Mesenchymal stem cell (in vitro differentiated cells and primary cell): ENCODE measurements around the gene TMEM147. TPM values are rescaled to one million over a fixed set of nuclear protein-coding genes. Genes with fewer than 3 reads are reported as not detected.

Experiments used
- DNase-seq: peaks from one replicate; pipeline ENCODE4 v3.0.0-alpha.2; 2013
- H2AFZ ChIP-seq: one replicate; pipeline ENCODE4 v1.6.1; 2013; ENCODE audit warnings: low read depth, mild to moderate bottlenecking, control low read depth, inconsistent platforms, low read length, moderate library complexity
- H2AK5ac ChIP-seq: 2 replicates; pipeline ENCODE4 v1.6.1; 2013; ENCODE audit warnings: low read length, moderate library complexity, mild to moderate bottlenecking, inconsistent platforms; ENCODE audit not compliant: severe bottlenecking
- H2BK120ac ChIP-seq: one replicate; pipeline ENCODE4 v1.6.1; 2013; ENCODE audit warnings: low read depth, mild to moderate bottlenecking, inconsistent platforms, low read length, moderate library complexity
- H2BK12ac ChIP-seq, 2 experiments: one replicate each; pipeline ENCODE4 v1.6.1; 2013; ENCODE audit warnings: inconsistent platforms in 2 of 2, low read length in 2 of 2, mild to moderate bottlenecking in 2 of 2, moderate library complexity in 2 of 2, control low read depth in 1 of 2
- H2BK15ac ChIP-seq: one replicate; pipeline ENCODE4 v1.6.1; 2013; ENCODE audit warnings: mild to moderate bottlenecking, low read depth, inconsistent platforms; ENCODE audit not compliant: poor library complexity, severe bottlenecking
- H2BK5ac ChIP-seq: 2 replicates; pipeline ENCODE4 v1.6.1; 2013; ENCODE audit warnings: low read depth, mild to moderate bottlenecking, low read length, control low read depth, inconsistent platforms; ENCODE audit not compliant: poor library complexity, severe bottlenecking
- H3K14ac ChIP-seq, 2 experiments: one replicate each; pipeline ENCODE4 v1.6.1; 2013; ENCODE audit warnings: inconsistent platforms in 2 of 2, low read length in 2 of 2, control low read depth in 1 of 2, mild to moderate bottlenecking in 1 of 2, moderate library complexity in 1 of 2
- H3K18ac ChIP-seq, 2 experiments: one replicate each; pipeline ENCODE4 v1.6.1; 2013; ENCODE audit warnings: inconsistent platforms in 2 of 2, low read length in 2 of 2, control low read depth in 1 of 2, low read depth in 1 of 2, mild to moderate bottlenecking in 1 of 2
- H3K23ac ChIP-seq, 2 experiments: one replicate each; pipeline ENCODE4 v1.6.1; 2013; ENCODE audit warnings: inconsistent platforms in 2 of 2, low read length in 2 of 2, mild to moderate bottlenecking in 2 of 2, moderate library complexity in 2 of 2, control low read depth in 1 of 2
- H3K27ac ChIP-seq: 2 replicates; pipeline ENCODE4 v1.5.1; 2013; ENCODE audit warnings: mild to moderate bottlenecking, moderate library complexity, low read length, control low read depth, inconsistent platforms; ENCODE audit not compliant: poor library complexity, severe bottlenecking
- H3K27me3 ChIP-seq, 2 experiments: 2 replicates each; pipeline versions ENCODE4 v1.6.1 to v1.7.0; 2013; ENCODE audit warnings: low read length in 2 of 2, mild to moderate bottlenecking in 2 of 2, moderate library complexity in 2 of 2, control low read depth in 1 of 2, inconsistent platforms in 1 of 2; ENCODE audit not compliant: control insufficient read depth in 1 of 2, insufficient read depth in 1 of 2
- H3K36me3 ChIP-seq, 2 experiments: 2 replicates each; pipeline versions ENCODE4 v1.6.1 to v1.7.0; 2013; ENCODE audit warnings: low read length in 2 of 2, control low read depth in 1 of 2, inconsistent platforms in 1 of 2, low read depth in 1 of 2, mild to moderate bottlenecking in 1 of 2; ENCODE audit not compliant: insufficient read depth in 2 of 2, control insufficient read depth in 1 of 2
- H3K4ac ChIP-seq, 2 experiments: one replicate each; pipeline ENCODE4 v1.6.1; 2013; ENCODE audit warnings: inconsistent platforms in 2 of 2, low read length in 2 of 2, mild to moderate bottlenecking in 2 of 2, moderate library complexity in 2 of 2, control low read depth in 1 of 2, low read depth in 1 of 2
- H3K4me1 ChIP-seq: 2 replicates; pipeline ENCODE4 v1.6.1; 2013; ENCODE audit warnings: low read depth, low read length, control low read depth; ENCODE audit not compliant: control insufficient read depth, insufficient read depth
- H3K4me2 ChIP-seq: 2 replicates; pipeline ENCODE4 v1.6.1; 2013; ENCODE audit warnings: low read length, mild to moderate bottlenecking, inconsistent platforms; ENCODE audit not compliant: poor library complexity, severe bottlenecking
- H3K4me3 ChIP-seq, 2 experiments: 2 replicates each; pipeline versions ENCODE4 v1.5.1 to v1.7.0; 2013; ENCODE audit warnings: low read length in 2 of 2, mild to moderate bottlenecking in 2 of 2, control low read depth in 1 of 2, low read depth in 1 of 2; ENCODE audit not compliant: insufficient read depth in 1 of 2
- H3K79me1 ChIP-seq: replicated peaks from 2 replicates; pipeline ENCODE4 v1.6.1; 2013; ENCODE audit warnings: mild to moderate bottlenecking, control low read depth, low read length, inconsistent platforms; ENCODE audit not compliant: poor library complexity, severe bottlenecking
- H3K9ac ChIP-seq: 2 replicates; pipeline ENCODE4 v1.7.0; 2013; ENCODE audit warnings: mild to moderate bottlenecking, low read length, moderate library complexity
- H3K9me3 ChIP-seq: 2 replicates; pipeline ENCODE4 v1.7.0; 2013; ENCODE audit warnings: mild to moderate bottlenecking, low read length; ENCODE audit not compliant: control insufficient read depth
- H4K8ac ChIP-seq: one replicate; pipeline ENCODE4 v1.6.1; 2013; ENCODE audit warnings: inconsistent platforms, mild to moderate bottlenecking, low read length, moderate library complexity
- H4K91ac ChIP-seq: one replicate; pipeline ENCODE4 v1.6.1; 2013; ENCODE audit warnings: mild to moderate bottlenecking, low read length, inconsistent platforms
- WGBS: methylation state at CpG from one replicate; pipeline ENCODE4 v1.1.7; 2013; ENCODE audit warnings: mixed read lengths; 5-methylcytosine and 5-hydroxymethylcytosine counted together
- polyA plus RNA-seq, 2 experiments: library from polyadenylated mRNA; stranded (reverse); fragments of 200-250 nt; gene quantifications; one replicate each; pipeline ENCODE4 v1.2.3, GENCODE V29; 2013

TMEM147 gene
- 108 TPM for polyA plus RNA-seq (2013, experiment 1 of 2)
- 109 TPM for polyA plus RNA-seq (2013, experiment 2 of 2)

GRCh38 chr19:35545001-35545854 lies at the start of gene TMEM147:
Gene TMEM147, plus strand, starts transcription at chr19:35545626. Its CDS starts 114 bp downstream, at chr19:35545740.
- Histone ChIP-seq H3K9me3 (no peaks in the 10 kb centered on the region), H4K91ac (peak within 1 kb of the TSS; percentile 88), H3K4ac (peak within 1 kb of the TSS; percentile 45 to 80), H2AFZ (peak within 1 kb of the TSS; percentile 88), H3K79me1 (peaks cover 48% of the 10 kb centered on the region), H3K27ac (no peak within 1 kb of the TSS), H4K8ac (peak within 1 kb of the TSS; percentile 87), H3K4me1 (peaks cover 14% of the 10 kb centered on the region), H3K9ac (peak within 1 kb of the TSS; percentile 94), H3K23ac (peak within 1 kb of the TSS in 1 of 2 experiments; percentile 54), H2BK120ac (peak within 1 kb of the TSS; percentile 57), H3K14ac (peak within 1 kb of the TSS in 1 of 2 experiments; percentile 94), H3K18ac (peak within 1 kb of the TSS; percentile 84 to 97), H2BK12ac (no peak within 1 kb of the TSS), H2BK15ac (peak within 1 kb of the TSS; percentile 56), H3K36me3 (peaks cover 35 to 41% of the 10 kb centered on the region in 2 experiments), H3K4me2 (peak within 1 kb of the TSS; percentile 89), H3K27me3 (no peaks in the 10 kb centered on the region), H2AK5ac (no peak within 1 kb of the TSS), H3K4me3 (peak within 1 kb of the TSS; percentile 86 to 96), H2BK5ac (no peak within 1 kb of the TSS)
- peak; percentile 84 for DNase-seq
- under 1% methylated on average over 66 of the region's 85 CpGs for WGBS

GRCh38 chr19:35497406-35497805 lies 48.0 kb upstream of the TMEM147 start:
- DNase-seq: no peak
- H2AFZ ChIP-seq: no peak overlapping the region
- whole genome bisulfite sequencing: 87% methylated on average over 14 of the region's 14 CpGs
- H2BK15ac ChIP-seq: no peak overlapping the region
- no peaks in the 10 kb centered on the region for H3K79me1 ChIP-seq
- H2BK12ac ChIP-seq: no peak overlapping the region
- H4K91ac ChIP-seq: no peak overlapping the region
- no peak overlapping the region for H3K27ac ChIP-seq
- H2BK120ac ChIP-seq: no peak overlapping the region
- no peak overlapping the region for H3K4ac ChIP-seq
- H3K18ac ChIP-seq: no peak overlapping the region
- H3K23ac ChIP-seq: no peak overlapping the region
- no peaks in the 10 kb centered on the region for H3K36me3 ChIP-seq
- H3K9me3 ChIP-seq: no peaks in the 10 kb centered on the region
- H2AK5ac ChIP-seq: no peak overlapping the region
- H3K4me3 ChIP-seq: no peak overlapping the region
- H3K27me3 ChIP-seq: peaks cover 9 to 33% of the 10 kb centered on the region in 2 experiments
- no peak overlapping the region for H3K4me2 ChIP-seq
- H3K4me1 ChIP-seq: peaks cover 5% of the 10 kb centered on the region
- H4K8ac ChIP-seq: no peak overlapping the region
- no peak overlapping the region for H3K14ac ChIP-seq
- H3K9ac ChIP-seq: no peak overlapping the region
- no peak overlapping the region for H2BK5ac ChIP-seq

- no peak overlapping the region for H4K8ac ChIP-seq
- no peaks in the 10 kb centered on the region for H3K79me1 ChIP-seq
- no peak overlapping the region for H3K14ac ChIP-seq
- no peak overlapping the region for H4K91ac ChIP-seq
- no peak overlapping the region for H3K9ac ChIP-seq
- H3K27ac ChIP-seq: no peak overlapping the region
- H3K18ac ChIP-seq: no peak overlapping the region
- H3K9me3 ChIP-seq: no peaks in the 10 kb centered on the region
- DNase-seq: no peak
- no peak overlapping the region for H2BK120ac ChIP-seq
- H2BK5ac ChIP-seq: no peak overlapping the region
- no peak overlapping the region for H2BK15ac ChIP-seq
- H3K4ac ChIP-seq: no peak overlapping the region
- H2BK12ac ChIP-seq: no peak overlapping the region
- H3K27me3 ChIP-seq: peaks cover 9 to 25% of the 10 kb centered on the region in 2 experiments
- no peak overlapping the region for H3K4me2 ChIP-seq
- no peak overlapping the region for H2AFZ ChIP-seq
- H3K36me3 ChIP-seq: no peaks in the 10 kb centered on the region
- no peak overlapping the region for H3K4me3 ChIP-seq
- WGBS: 90% methylated on average over 2 of the region's 3 CpGs
- H3K23ac ChIP-seq: no peak overlapping the region
- H3K4me1 ChIP-seq: peaks cover 5% of the 10 kb centered on the region
- no peak overlapping the region for H2AK5ac ChIP-seq
Measured at GRCh38 chr19:35498220-35498619, 47.2 kb upstream of the TMEM147 start.

GRCh38 chr19:35498984-35499527 lies 46.4 kb upstream of the TMEM147 start:
- H2AK5ac ChIP-seq: no peak overlapping the region
- H3K79me1 ChIP-seq: no peaks in the 10 kb centered on the region
- WGBS: 85% methylated on average over 8 of the region's 9 CpGs
- H2AFZ ChIP-seq: no peak overlapping the region
- H3K27ac ChIP-seq: no peak overlapping the region
- H3K4me2 ChIP-seq: no peak overlapping the region
- H3K27me3 ChIP-seq: peaks cover 9 to 17% of the 10 kb centered on the region in 2 experiments
- peak overlapping the region in 1 of 2 experiments; percentile 50 for H3K23ac ChIP-seq
- no peak overlapping the region for H3K18ac ChIP-seq
- no peak overlapping the region for H3K4ac ChIP-seq
- no peaks in the 10 kb centered on the region for H3K36me3 ChIP-seq
- no peaks in the 10 kb centered on the region for H3K9me3 ChIP-seq
- H4K8ac ChIP-seq: no peak overlapping the region
- H3K4me3 ChIP-seq: no peak overlapping the region
- H2BK5ac ChIP-seq: no peak overlapping the region
- no peak overlapping the region for H2BK15ac ChIP-seq
- H2BK120ac ChIP-seq: no peak overlapping the region
- H3K9ac ChIP-seq: no peak overlapping the region
- DNase-seq: no peak
- no peak overlapping the region for H3K14ac ChIP-seq
- H3K4me1 ChIP-seq: peaks cover 5% of the 10 kb centered on the region
- no peak overlapping the region for H2BK12ac ChIP-seq
- no peak overlapping the region for H4K91ac ChIP-seq
